HepG2 (cell line): Measurements from ENCODE around the gene FGF3. TPM values are rescaled to one million over a fixed set of nuclear protein-coding genes. Genes with fewer than 3 reads are reported as not detected.

ENCODE experiments used
- ATAC-seq: fragments of 200-7000 bp; cut with Tn5 transposase; 3 replicates; pipeline ENCODE4 v1.9.1; 2020; ENCODE audit warnings: mild to moderate bottlenecking, moderate library complexity
- BruUV-seq: library from RNA; stranded (reverse); fragments of 400-500 nt; replicated peaks from 2 replicates; lab custom pipeline; 2021; lab: Mats Ljungman, UMichigan
- CTCF ChIA-PET: fragments of 300-600 bp; formaldehyde crosslinking; extraction: SDS; loops from one replicate; lab custom pipeline; 2021; ENCODE audit warnings: low total read pairs, inconsistent platforms, low intra/inter-chr PET ratio; lab: Yijun Ruan, JAX
- POLR2A ChIA-PET: fragments of 350-600 bp; sonication (Branson Sonifier 250); formaldehyde crosslinking; loops from one replicate; lab custom pipeline; 2020; ENCODE audit warnings: antibody characterized with exemption, inconsistent platforms; lab: Yijun Ruan, JAX
- DNase-seq: peaks from one replicate; pipeline ENCODE4 v3.0.0-alpha.2; 2015; ENCODE audit warnings: low spot score
- FAIRE-seq: peaks from 3 replicates; lab custom pipeline; 2011; peaks lifted over from hg19 to GRCh38; lab: Jason Lieb, UNC
- H2AFZ ChIP-seq: one replicate; pipeline ENCODE4 v1.6.1; 2011; ENCODE audit warnings: low read length, inconsistent platforms
- H3K27ac ChIP-seq: fragments of 300-600 bp; 3 replicates; pipeline ENCODE4 v1.8.0; 2011; ENCODE audit warnings: mixed run types, mild to moderate bottlenecking, mixed read lengths, low read length, inconsistent platforms; ENCODE audit not compliant: insufficient read depth; ENCODE audit errors: extremely low read length
- H3K27me3 ChIP-seq, 2 experiments: fragments of 200-600 bp in 1 of 2; 2 replicates in 1 of 2; 3 replicates in 1 of 2; pipeline versions ENCODE4 v1.6.0 to v1.8.0; 2011; ENCODE audit warnings: low read length in 2 of 2, mild to moderate bottlenecking in 2 of 2, moderate library complexity in 2 of 2, inconsistent platforms in 1 of 2; ENCODE audit not compliant: insufficient read depth in 2 of 2, control insufficient read depth in 1 of 2
- H3K36me3 ChIP-seq, 2 experiments: fragments of 200-600 bp in 1 of 2; replicated peaks in 1 of 2; 2 replicates in 1 of 2; 3 replicates in 1 of 2; pipeline versions ENCODE4 v1.5.1 to v1.8.0; 2011; ENCODE audit warnings: low read length in 2 of 2, inconsistent platforms in 1 of 2; ENCODE audit not compliant: insufficient read depth in 2 of 2, control insufficient read depth in 1 of 2
- H3K4me1 ChIP-seq: 2 replicates; pipeline ENCODE4 v1.5.1; 2012; ENCODE audit warnings: low read length, inconsistent platforms; ENCODE audit not compliant: insufficient read depth
- H3K4me2 ChIP-seq: 2 replicates; pipeline ENCODE4 v1.6.0; 2011; ENCODE audit warnings: low read depth, low read length, inconsistent platforms
- H3K4me3 ChIP-seq, 3 experiments: fragments of 200-600 bp in 1 of 3; sonication (generic), shearing (Covaris generic) in 1 of 3; replicated peaks in 1 of 3; 2 replicates each; pipeline ENCODE4 v1.5.1; 2011 to 2016; ENCODE audit warnings: low read length in 3 of 3, inconsistent platforms in 2 of 3, low read depth in 2 of 3, mild to moderate bottlenecking in 2 of 3, control low read depth in 1 of 3, mixed read lengths in 1 of 3; ENCODE audit not compliant: insufficient read depth in 1 of 3
- H3K79me2 ChIP-seq: one replicate; pipeline ENCODE4 v1.6.1; 2011; ENCODE audit warnings: low read length, inconsistent platforms; ENCODE audit not compliant: insufficient read depth
- H3K9ac ChIP-seq: 2 replicates; pipeline ENCODE4 v1.6.0; 2011; ENCODE audit warnings: mild to moderate bottlenecking, low read depth, low read length, inconsistent platforms; ENCODE audit not compliant: insufficient read depth
- H3K9me3 ChIP-seq: 2 replicates; pipeline ENCODE4 v1.5.1; 2012; ENCODE audit warnings: mild to moderate bottlenecking, low read length
- H4K20me1 ChIP-seq: 2 replicates; pipeline ENCODE4 v1.6.0; 2011; ENCODE audit warnings: inconsistent platforms, mild to moderate bottlenecking, low read length, moderate library complexity; ENCODE audit not compliant: insufficient read depth
- ATF2 ChIP-seq: sonication (generic); formaldehyde crosslinking; IDR thresholded peaks from 2 replicates; pipeline ENCODE4 v1.4.0; 2020; ENCODE audit warnings: missing genetic modification reagents
- CREM ChIP-seq, 2 experiments: sonication (generic) in 1 of 2; formaldehyde crosslinking in 1 of 2; IDR thresholded peaks; 2 replicates each; pipeline versions ENCODE4 v1.4.0 to v1.6.1; 2016 to 2020; ENCODE audit warnings: antibody characterized with exemption in 1 of 2, mild to moderate bottlenecking in 1 of 2, missing genetic modification reagents in 1 of 2
- HBP1 ChIP-seq: IDR thresholded peaks from 2 replicates; pipeline ENCODE4 v1.6.1; 2016; ENCODE audit warnings: low read depth, control low read depth
- SIX4 ChIP-seq: sonication (generic); formaldehyde crosslinking; IDR thresholded peaks from 2 replicates; pipeline ENCODE4 v1.4.0; 2020; ENCODE audit warnings: missing genetic modification reagents
- ZC3H4 ChIP-seq: sonication (generic); formaldehyde crosslinking; IDR thresholded peaks from 2 replicates; pipeline ENCODE4 v1.4.0; 2020; ENCODE audit warnings: missing genetic modification reagents, borderline replicate concordance
- ZNF225 ChIP-seq: sonication (generic); formaldehyde crosslinking; IDR thresholded peaks from 2 replicates; pipeline ENCODE4 v1.4.0; 2020; ENCODE audit warnings: mild to moderate bottlenecking, missing genetic modification reagents
- ZNF24 ChIP-seq: fragments of 450-650 bp; IDR thresholded peaks from 2 replicates; pipeline ENCODE4 v1.6.1; 2017; ENCODE audit warnings: antibody characterized with exemption, mild to moderate bottlenecking
- ZNF282 ChIP-seq: fragments of 450-650 bp; IDR thresholded peaks from 2 replicates; pipeline ENCODE4 v1.6.1; 2018; ENCODE audit not compliant: partially characterized antibody
- ZNF33A ChIP-seq: sonication (generic); formaldehyde crosslinking; IDR thresholded peaks from 2 replicates; pipeline ENCODE4 v1.5.1; 2020; ENCODE audit warnings: missing genetic modification reagents, mild to moderate bottlenecking, moderate library complexity, borderline replicate concordance
- ZNF367 ChIP-seq: sonication (generic); formaldehyde crosslinking; IDR thresholded peaks from 2 replicates; pipeline ENCODE4 v1.4.0; 2020; ENCODE audit warnings: missing genetic modification reagents, borderline replicate concordance
- ZNF547 ChIP-seq: sonication (generic); formaldehyde crosslinking; IDR thresholded peaks from 2 replicates; pipeline ENCODE4 v1.5.1; 2020; ENCODE audit warnings: mild to moderate bottlenecking, missing genetic modification reagents
- ZNF589 ChIP-seq: sonication (generic); formaldehyde crosslinking; conservative IDR thresholded peaks from 2 replicates; pipeline ENCODE4 v1.8.0; 2022; ENCODE audit warnings: mild to moderate bottlenecking, moderate library complexity, missing genetic modification reagents
- ZNF629 ChIP-seq: sonication (generic); formaldehyde crosslinking; conservative IDR thresholded peaks from 2 replicates; pipeline ENCODE4 v1.5.0; 2020; ENCODE audit warnings: missing genetic modification reagents
- ZNF777 ChIP-seq: sonication (generic); formaldehyde crosslinking; IDR thresholded peaks from 2 replicates; pipeline ENCODE4 v1.4.0; 2020; ENCODE audit warnings: missing genetic modification reagents
- WGBS: methylation state at CpG from one replicate; pipeline ENCODE4 v1.1.6; 2017; ENCODE audit warnings: low lambda C conversion rate; 5-methylcytosine and 5-hydroxymethylcytosine counted together
- in situ Hi-C: cut with HindIII; loops from 2 replicates; pipeline ENCODE4 v1.10.0; 2017; ENCODE audit warnings: low pct_unique_long_range_greater_than_20kb; ENCODE audit not compliant: extremely low pct_ligation_motif_present
- intact Hi-C: fragments of 100-400 bp; cut with micrococcal nuclease; formaldehyde crosslinking; loops from one replicate; pipeline ENCODE4 v1.10.0; 2022; ENCODE audit not compliant: unreplicated experiment
- polyA plus RNA-seq, 8 experiments: library from polyadenylated mRNA; depleted of rRNA in 3 of 8; stranded (reverse) in 7 of 8; unstranded in 1 of 8; fragments of >200 nt; fragmentation: Illumina TruSeq in 4 of 8; extraction: Trizol in 4 of 8; gene quantifications; 2 replicates each; pipeline versions ENCODE4 v1.2.1 to v1.2.3, GENCODE V29; 2011 to 2016; ENCODE audit warnings: low read depth in 4 of 8, missing spikeins in 1 of 8, mixed read lengths in 1 of 8; ENCODE audit not compliant: insufficient read depth in 1 of 8
- total RNA-seq, 5 experiments: library from RNA; depleted of rRNA; stranded (reverse); fragments of >200 nt; fragmentation: Illumina TruSeq; extraction: Trizol; gene quantifications; 2 replicates each; pipeline ENCODE4 v1.2.3, GENCODE V29; 2016; ENCODE audit warnings: low read depth in 1 of 5

FGF3 gene
- total and polyA plus RNA-seq, 2 of the 13 experiments (the other 11 are each of a cell fraction or from before 2014, with no cell fraction given), result not detected

DNA sequence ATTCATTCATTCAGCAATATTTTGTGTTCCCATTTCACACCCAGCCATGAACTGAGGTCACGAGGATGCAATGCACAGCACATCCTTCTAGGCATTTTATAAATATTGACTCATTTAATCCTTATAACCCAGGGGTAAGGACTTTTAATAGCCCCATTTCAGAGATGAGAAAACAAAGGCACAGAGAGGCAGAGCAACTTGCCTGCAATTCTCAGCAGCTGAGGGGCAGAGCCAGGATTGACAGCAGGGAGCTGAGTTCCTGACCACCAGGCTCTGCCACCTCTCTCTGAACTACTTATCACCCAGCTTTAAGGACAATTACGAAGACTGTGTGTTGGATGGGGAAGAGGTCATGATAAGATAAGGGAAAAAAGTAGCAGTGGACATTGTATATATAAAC lies 12.8 kb upstream of the FGF3 start:
- no peaks in the 10 kb centered on the region for H4K20me1 ChIP-seq
- ATAC-seq (no peak), FAIRE-seq (no peak), DNase-seq (no peak)
- ChIA-PET CTCF (no interaction called here), POLR2A (no interaction called here)
- no peak overlapping the region for H3K27ac ChIP-seq
- H2AFZ ChIP-seq, result no peak overlapping the region
- no peak overlapping the region for H3K4me3 ChIP-seq
- BruUV-seq, result no TSS peak
- intact Hi-C loops (no loop called here), in situ Hi-C loops (no loop called here)
- no peaks in the 10 kb centered on the region for H3K36me3 ChIP-seq
- peaks cover 2 to 18% of the 10 kb centered on the region in 2 experiments; a peak in 2 of 5 replicates for H3K27me3 ChIP-seq
- WGBS, result 50% methylated on average over 2 of the region's 2 CpGs
- no peaks in the 10 kb centered on the region for H3K79me2 ChIP-seq
- no peaks in the 10 kb centered on the region for H3K9me3 ChIP-seq
- no peak for TF ChIP-seq ZNF589 (CRISPR knock-in tag)
- no peak for TF ChIP-seq ZNF547
- peak; percentile 48; the same call in 1 of the 2 replicates for TF ChIP-seq ZNF24
- peak; percentile 55 for TF ChIP-seq ZNF629 (CRISPR knock-in tag)
- H3K9ac ChIP-seq, result no peak overlapping the region
- H3K4me1 ChIP-seq, result peaks cover 17% of the 10 kb centered on the region
- no peak overlapping the region for H3K4me2 ChIP-seq

DNA sequence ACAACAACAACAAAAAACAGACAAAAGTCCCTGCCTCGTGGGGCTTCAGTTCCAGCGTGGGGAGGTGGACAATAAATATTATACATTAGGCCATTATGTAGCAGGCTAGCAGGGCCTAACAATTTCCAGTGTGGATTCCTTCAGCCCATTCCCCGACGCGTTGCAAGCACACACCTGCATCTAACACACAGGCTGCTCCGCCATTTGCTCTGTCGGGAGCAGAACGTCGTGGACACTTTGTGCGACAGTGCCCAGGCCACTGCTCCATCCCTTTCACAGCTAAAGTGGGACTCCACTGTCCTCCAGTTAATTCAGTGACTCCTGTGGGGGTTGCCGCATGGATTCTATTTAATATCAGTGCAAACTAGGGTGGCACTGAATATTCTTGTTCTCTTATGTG lies 10.9 kb upstream of the FGF3 start:
- Histone ChIP-seq H4K20me1 (no peaks in the 10 kb centered on the region), H3K36me3 (no peaks in the 10 kb centered on the region), H3K4me1 (peaks cover 17% of the 10 kb centered on the region), H3K4me3 (no peak overlapping the region), H3K4me2 (no peak overlapping the region), H3K9ac (no peak overlapping the region), H3K27me3 (peaks cover 2 to 22% of the 10 kb centered on the region in 2 experiments; a peak in 3 of 5 replicates), H3K27ac (no peak overlapping the region), H3K79me2 (no peaks in the 10 kb centered on the region), H3K9me3 (no peaks in the 10 kb centered on the region), H2AFZ (no peak overlapping the region)
- DNase-seq (no peak), ATAC-seq (no peak), FAIRE-seq (no peak)
- BruUV-seq, result no TSS peak
- ChIA-PET CTCF (no interaction called here), POLR2A (no interaction called here)
- WGBS, result 80% methylated on average over 11 of the region's 11 CpGs
- intact Hi-C loops, result no loop called here
- in situ Hi-C loops, result no loop called here
- TF ChIP-seq ZC3H4 (no peak), ZNF24 (no peak), ZNF282 (no peak), ZNF225 (CRISPR knock-in tag) (no peak), SIX4 (no peak), ATF2 (CRISPR knock-in tag) (no peak), ZNF367 (no peak), CREM (IDR thresholded peaks at IDR 0.05) (no peak), CREM (CRISPR knock-in tag; IDR thresholded peaks at IDR 0.05) (no peak), ZNF777 (CRISPR knock-in tag) (no peak), ZNF33A (no peak), HBP1 (CRISPR knock-in tag) (no peak)
